PC-9 (cell line): Measurements from ENCODE around the gene VEZT. TPM values are rescaled to one million over a fixed set of nuclear protein-coding genes. Genes with fewer than 3 reads are reported as not detected.

Experiments
- BruUV-seq: library from RNA; stranded (reverse); fragments of 400-500 nt; replicated peaks from 2 replicates; lab custom pipeline; 2021; lab: Mats Ljungman, UMichigan
- CTCF ChIA-PET: fragments of 300-600 bp; sonication (Branson Sonifier 250); formaldehyde crosslinking; loops from one replicate; lab custom pipeline; 2022; ENCODE audit warnings: antibody characterized with exemption; lab: Charles Lee
- POLR2A ChIA-PET: fragments of 300-600 bp; sonication (Branson Sonifier 250); formaldehyde crosslinking; loops from one replicate; lab custom pipeline; 2022; ENCODE audit warnings: antibody characterized with exemption; ENCODE audit not compliant: unreplicated experiment; lab: Charles Lee
- DNase-seq, 2 experiments: peaks; one replicate each; pipeline versions ENCODE4 v3.0.0 to v3.0.0-alpha.2; 2015 to 2022; ENCODE audit warnings: mixed read lengths in 1 of 2
- H2AFZ ChIP-seq: fragments of 200-600 bp; sonication (generic); 2 replicates; pipeline ENCODE4 v1.8.1; 2017; ENCODE audit warnings: antibody characterized with exemption
- H3F3A ChIP-seq: fragments of 200-600 bp; sonication (generic); 2 replicates; pipeline ENCODE4 v1.8.1; 2017; ENCODE audit warnings: antibody characterized with exemption, mild to moderate bottlenecking, low read depth; ENCODE audit not compliant: insufficient read depth
- H3K27ac ChIP-seq: fragments of 200-600 bp; sonication (generic); 2 replicates; pipeline ENCODE4 v1.6.1; 2016; ENCODE audit warnings: mixed run types
- H3K27me3 ChIP-seq: fragments of 200-600 bp; sonication (generic); 2 replicates; pipeline ENCODE4 v1.6.1; 2016; ENCODE audit warnings: low read depth, mixed run types; ENCODE audit not compliant: insufficient read depth
- H3K36me3 ChIP-seq: fragments of 200-600 bp; sonication (generic); 2 replicates; pipeline ENCODE4 v1.6.1; 2016; ENCODE audit warnings: low read depth, mixed run types
- H3K4me1 ChIP-seq: fragments of 200-600 bp; sonication (generic); replicated peaks from 2 replicates; pipeline ENCODE4 v1.6.1; 2016; ENCODE audit warnings: mixed run types; ENCODE audit not compliant: insufficient read depth
- H3K4me2 ChIP-seq: fragments of 200-600 bp; sonication (generic); 2 replicates; pipeline ENCODE4 v1.6.1; 2017; ENCODE audit warnings: mixed run types
- H3K4me3 ChIP-seq: fragments of 200-600 bp; sonication (generic); 2 replicates; pipeline ENCODE4 v1.6.1; 2016; ENCODE audit warnings: mixed run types
- H3K79me2 ChIP-seq: fragments of 200-600 bp; sonication (generic); 2 replicates; pipeline ENCODE4 v1.6.1; 2017; ENCODE audit warnings: low read depth, mixed run types
- H3K9me2 ChIP-seq: fragments of 200-600 bp; sonication (generic); 2 replicates; pipeline ENCODE4 v1.8.1; 2017; ENCODE audit warnings: mild to moderate bottlenecking; ENCODE audit not compliant: insufficient read depth
- H3K9me3 ChIP-seq: fragments of 200-600 bp; sonication (generic); 2 replicates; pipeline ENCODE4 v1.8.1; 2016; ENCODE audit warnings: low read depth; ENCODE audit not compliant: insufficient read depth
- H4K20me1 ChIP-seq: fragments of 200-600 bp; sonication (generic); 2 replicates; pipeline ENCODE4 v1.8.1; 2017; ENCODE audit not compliant: insufficient read depth
- CTCF ChIP-seq: fragments of 200-600 bp; sonication (generic); conservative IDR thresholded peaks from 2 replicates; pipeline ENCODE4 v1.6.1; 2017; ENCODE audit warnings: mixed run types, antibody characterized with exemption, mild to moderate bottlenecking, moderate library complexity
- EZH2 ChIP-seq: fragments of 200-600 bp; sonication (generic); IDR thresholded peaks from 2 replicates; pipeline ENCODE4 v1.8.0; 2017; ENCODE audit warnings: antibody characterized with exemption, low read depth
- intact Hi-C: fragments of 100-400 bp; cut with micrococcal nuclease; formaldehyde crosslinking; loops from one replicate; pipeline ENCODE4 v1.10.0; 2022; ENCODE audit not compliant: unreplicated experiment
- total RNA-seq: library from RNA; stranded (reverse); gene quantifications from 2 replicates; pipeline ENCODE4 v1.2.3, GENCODE V29; 2021

The VEZT gene
- total RNA-seq, 1 experiment from 2014 or later, result 46.8 TPM

GRCh38 chr12:95325501-95325900, 107.9 kb downstream of the VEZT start:
- no peaks in the 10 kb centered on the region for H3K9me2 ChIP-seq
- H4K20me1 ChIP-seq, result no peaks in the 10 kb centered on the region
- no peaks in the 10 kb centered on the region for H3K79me2 ChIP-seq
- H3K27me3 ChIP-seq, result no peaks in the 10 kb centered on the region
- H3F3A ChIP-seq, result 0 out of 2 replicates have a peak, but pooled peaks cover 6% of the 10 kb centered on the region
- no peaks in the 10 kb centered on the region for H3K36me3 ChIP-seq
- no peaks in the 10 kb centered on the region for H3K9me3 ChIP-seq
- POLR2A ChIA-PET, result no interaction called here
- H3K4me3 ChIP-seq, result no peak overlapping the region
- intact Hi-C loops, result no loop called here
- TF ChIP-seq CTCF (no peak), EZH2 (no peak)
- CTCF ChIA-PET, result interaction anchor here (0.7 kb wide), 1 partner anchor 31 kb away, joined by 5 read pairs; no protein-coding TSS in a partner anchor
- no peak overlapping the region for H3K4me2 ChIP-seq
- BruUV-seq, result no TSS peak
- no peak overlapping the region for H2AFZ ChIP-seq
- no peak overlapping the region for H3K27ac ChIP-seq
- no peak for DNase-seq
- H3K4me1 ChIP-seq, result peaks cover 33% of the 10 kb centered on the region

- intact Hi-C loops, result no loop called here
- no peak overlapping the region for H3K4me3 ChIP-seq
- H3K9me3 ChIP-seq, result no peaks in the 10 kb centered on the region
- TF ChIP-seq EZH2 (no peak), CTCF (no peak)
- peak in 1 of 2 experiments; percentile 71 for DNase-seq
- peaks cover 28% of the 10 kb centered on the region for H3K4me1 ChIP-seq
- no TSS peak for BruUV-seq
- no peaks in the 10 kb centered on the region for H3K36me3 ChIP-seq
- H4K20me1 ChIP-seq, result no peaks in the 10 kb centered on the region
- POLR2A ChIA-PET, result no interaction called here
- no peak overlapping the region for H2AFZ ChIP-seq
- H3K27me3 ChIP-seq, result no peaks in the 10 kb centered on the region
- CTCF ChIA-PET, result no interaction called here
- H3K79me2 ChIP-seq, result no peaks in the 10 kb centered on the region
- peak overlapping the region; percentile 44 for H3K27ac ChIP-seq
- no peaks in the 10 kb centered on the region for H3K9me2 ChIP-seq
- H3F3A ChIP-seq, result 0 out of 2 replicates have a peak, but pooled peaks cover 6% of the 10 kb centered on the region
- H3K4me2 ChIP-seq, result peak overlapping the region; percentile 49
Observed at GRCh38 chr12:95326445-95326844, 108.8 kb downstream of the VEZT start.

GRCh38 chr12:95326855-95327254, 109.2 kb downstream of the VEZT start:
- H3F3A ChIP-seq, result 0 out of 2 replicates have a peak, but pooled peaks cover 6% of the 10 kb centered on the region

More at GRCh38 chr12:95326855-95327254, 109.2 kb downstream of the VEZT start:
- TF ChIP-seq EZH2 (no peak), CTCF (no peak)
- peak overlapping the region; percentile 49 for H3K4me2 ChIP-seq
- H3K27ac ChIP-seq, result peak overlapping the region; percentile 44
- intact Hi-C loops, result no loop called here
- H3K4me1 ChIP-seq, result peaks cover 25% of the 10 kb centered on the region
- no peaks in the 10 kb centered on the region for H3K9me2 ChIP-seq
- H3K4me3 ChIP-seq, result no peak overlapping the region
- no TSS peak for BruUV-seq
- no peaks in the 10 kb centered on the region for H3K79me2 ChIP-seq
- no peaks in the 10 kb centered on the region for H3K27me3 ChIP-seq
- H3K9me3 ChIP-seq, result no peaks in the 10 kb centered on the region
- no peak for DNase-seq
- no peaks in the 10 kb centered on the region for H4K20me1 ChIP-seq
- POLR2A ChIA-PET, result no interaction called here
- no peaks in the 10 kb centered on the region for H3K36me3 ChIP-seq
- CTCF ChIA-PET, result interaction anchor here (0.6 kb wide), 1 partner anchor 20 kb away, joined by 10 read pairs; no protein-coding TSS in a partner anchor
- no peak overlapping the region for H2AFZ ChIP-seq
